ENCODE measurements around the gene PSD2.

Gene PSD2

DNA sequence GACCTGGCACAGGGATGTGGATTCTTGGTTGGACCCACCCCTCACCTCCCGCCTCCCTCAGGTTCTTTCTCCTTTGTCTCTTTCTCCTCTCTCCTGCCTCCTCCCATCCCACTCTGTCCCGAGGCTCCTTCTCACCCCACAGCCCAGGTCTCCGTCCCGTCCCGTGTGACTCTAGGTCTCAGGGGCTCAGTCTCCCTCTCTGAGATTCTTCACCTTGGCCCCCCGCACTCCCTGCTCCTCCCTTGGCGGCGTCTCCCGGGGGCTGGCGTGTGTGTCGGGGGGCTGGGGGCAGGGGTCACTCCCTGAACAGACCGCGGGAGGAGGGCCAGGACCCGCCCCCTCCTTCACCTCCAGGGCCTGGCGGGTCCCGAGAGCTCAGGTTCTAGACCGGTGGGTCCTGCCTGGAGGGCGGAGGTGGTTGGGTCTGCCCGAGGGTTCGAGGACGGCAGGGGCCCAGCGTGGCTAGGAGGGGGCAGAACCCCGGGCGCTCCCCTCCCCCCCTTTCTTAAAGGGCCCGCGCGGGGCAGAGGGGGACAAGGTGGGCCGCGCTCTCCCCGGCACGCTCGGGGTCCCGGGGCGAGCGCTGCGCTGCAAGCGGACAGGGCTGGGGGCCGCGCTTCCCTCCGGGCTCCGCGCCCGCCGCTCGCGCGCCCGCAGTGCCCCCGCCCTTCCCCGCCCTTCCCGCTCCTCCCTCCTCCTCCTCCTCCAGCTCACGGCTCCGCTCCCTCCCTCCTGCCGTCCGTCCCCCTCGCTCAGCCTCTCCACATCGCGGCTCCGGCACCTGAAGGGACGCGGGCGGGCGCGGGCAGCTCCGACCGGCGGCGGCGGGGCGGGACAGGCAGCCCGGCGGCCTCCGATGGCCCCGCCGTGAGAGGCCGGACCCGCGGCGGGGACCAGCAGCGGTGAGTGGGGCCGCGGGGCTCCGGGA is at the start of gene PSD2:
Gene PSD2 (plus strand): TSS at position 735 of the 928 bp plus-strand sequence. CDS start 13,633 bp downstream, outside the sequence.
- DNase-seq, result no peak

DNA sequence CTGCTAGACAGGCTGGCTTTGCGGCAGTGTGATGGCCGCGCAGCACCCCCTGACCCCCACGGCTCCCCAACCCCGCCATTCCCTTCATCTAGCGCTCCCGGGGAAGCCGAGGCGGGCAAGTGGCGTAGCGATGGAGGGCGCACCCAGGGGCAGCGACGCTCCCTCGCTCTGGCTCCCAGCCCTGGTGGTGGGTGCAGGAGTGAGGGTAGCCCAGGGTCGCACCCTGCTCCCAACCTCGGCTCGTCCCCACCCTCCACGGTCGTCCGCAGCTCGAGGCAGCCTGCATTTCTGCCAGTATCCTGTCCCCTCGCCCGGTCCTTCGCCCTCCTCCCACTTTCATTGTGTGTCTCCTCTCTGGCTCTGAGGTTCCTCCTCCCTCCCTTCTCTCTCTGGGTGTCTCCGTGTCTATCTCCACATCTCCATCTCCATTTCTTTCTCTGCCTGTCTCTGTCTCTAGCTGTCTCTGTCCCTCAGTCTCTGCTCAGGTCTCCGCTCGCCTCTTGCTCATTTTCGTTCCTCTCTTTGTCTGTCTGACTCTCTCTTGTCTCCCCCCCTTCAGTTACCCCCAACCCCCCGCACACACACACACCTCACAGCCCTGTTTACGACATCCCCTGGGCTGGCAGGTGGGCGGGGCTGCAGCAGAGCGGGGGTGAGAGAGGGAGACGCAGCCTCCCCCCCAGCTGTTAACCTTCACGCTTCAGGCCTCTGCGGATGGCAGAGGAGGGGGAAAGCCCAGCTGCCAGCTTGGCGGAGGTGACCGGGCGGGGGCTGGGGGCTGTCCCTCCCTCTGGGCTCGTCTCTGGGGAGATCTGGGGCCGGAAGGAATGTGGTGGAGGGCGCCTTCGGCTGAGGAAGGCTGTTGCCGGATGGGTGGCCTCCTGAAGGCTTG is 48.7 kb upstream of the PSD2 start:
- peak; percentile 69 for DNase-seq

DNA sequence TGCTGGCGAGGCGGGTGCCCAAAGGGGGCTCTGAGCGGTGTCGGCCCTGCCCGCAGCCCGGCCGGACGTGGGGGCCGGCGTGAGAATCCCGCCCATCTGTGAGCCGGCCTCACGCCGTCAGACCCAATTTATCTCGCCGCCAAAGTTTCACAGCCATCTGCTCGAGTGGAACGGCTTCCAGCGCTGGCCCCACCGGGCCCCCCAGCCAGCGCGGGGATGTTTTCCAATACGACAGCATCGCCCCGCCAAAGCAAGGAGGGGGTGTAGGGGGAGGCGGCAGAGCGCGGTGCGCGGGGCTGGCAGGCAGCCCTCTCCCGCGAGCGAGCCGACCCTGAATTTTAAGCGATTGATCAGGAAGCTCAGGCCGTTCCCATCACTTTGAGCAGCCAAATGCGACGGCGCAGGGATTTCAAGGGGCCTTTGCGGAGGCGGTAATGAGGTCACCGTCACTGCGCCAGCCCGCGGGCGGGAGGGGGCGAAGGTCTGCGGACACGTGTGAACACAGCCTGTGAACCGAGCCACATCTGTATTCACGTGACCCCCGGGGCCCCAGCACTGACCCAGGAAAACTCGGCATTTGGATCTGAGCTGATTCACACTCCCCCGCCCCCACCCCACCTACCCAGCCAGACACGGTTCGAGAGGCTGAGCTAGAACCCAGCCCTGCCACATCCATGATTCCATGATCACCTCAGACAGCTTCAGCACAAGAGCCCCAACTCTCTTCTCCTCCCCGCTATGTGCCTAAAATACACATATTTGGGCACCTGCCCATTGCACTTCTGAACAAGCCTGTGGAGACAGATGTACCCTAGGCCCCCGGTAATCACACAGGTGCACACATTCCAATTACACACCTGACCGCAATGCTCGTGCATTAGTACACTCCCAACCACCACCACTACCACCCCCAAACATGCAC is 47.8 kb upstream of the PSD2 start:
- DNase-seq, result peak; percentile 79

DNA sequence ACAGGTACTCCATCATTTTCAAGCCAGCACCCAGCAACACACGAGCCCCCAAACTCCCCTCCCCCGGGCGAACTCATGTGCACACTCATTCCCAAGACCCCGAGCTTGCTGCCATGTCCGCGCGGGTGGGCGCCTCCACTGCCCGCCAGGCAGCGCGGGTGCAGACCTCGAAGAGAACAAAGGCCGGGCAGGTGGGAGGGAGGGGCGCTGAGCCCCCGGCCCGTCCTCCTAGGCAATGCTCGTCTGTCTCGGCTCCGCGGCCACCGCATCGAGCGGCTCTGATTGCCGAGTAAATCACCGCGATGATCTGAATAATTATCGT is 47.1 kb upstream of the PSD2 start:
- DNase-seq, result no peak

DNA sequence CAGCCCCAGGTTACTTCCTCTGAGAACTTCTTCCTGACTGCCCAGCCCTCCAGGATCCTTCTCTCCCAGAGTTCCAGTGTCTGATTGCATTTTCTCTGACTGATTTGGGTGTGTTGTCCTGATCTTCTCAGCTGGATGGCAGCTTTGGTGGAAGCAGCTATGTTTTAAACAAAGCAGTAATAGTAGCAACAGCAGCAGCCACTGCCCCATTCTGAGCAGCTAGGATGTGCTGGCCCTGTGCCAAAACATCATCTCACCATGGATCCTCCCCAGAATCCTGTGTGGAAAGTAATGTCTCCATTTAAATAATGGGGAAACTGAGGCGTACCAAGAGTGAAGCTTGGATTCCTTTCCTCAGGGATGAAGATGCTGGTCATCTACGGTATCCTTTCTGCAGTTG is 46.4 kb upstream of the PSD2 start:
- DNase-seq, result no peak

DNA sequence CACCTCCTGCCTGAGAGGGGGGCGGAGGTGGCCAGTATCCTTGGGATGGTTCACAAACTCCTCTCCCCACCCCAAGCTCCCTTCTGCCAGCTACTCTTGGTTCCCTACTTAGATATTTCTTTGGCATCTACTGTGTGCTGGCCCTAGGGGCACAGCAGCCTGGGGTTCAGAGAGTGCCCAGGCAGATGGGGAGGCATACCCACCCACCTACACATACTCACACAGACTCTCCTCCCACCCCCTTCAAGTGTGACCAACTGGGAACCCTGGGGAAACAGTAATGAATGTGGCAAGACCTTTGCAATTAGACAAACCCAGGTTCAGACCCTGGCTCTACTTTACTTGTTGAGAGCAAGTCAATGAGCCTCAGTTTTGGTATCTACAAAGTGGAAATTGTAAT is 44.4 kb upstream of the PSD2 start:
- DNase-seq, result no peak

DNA sequence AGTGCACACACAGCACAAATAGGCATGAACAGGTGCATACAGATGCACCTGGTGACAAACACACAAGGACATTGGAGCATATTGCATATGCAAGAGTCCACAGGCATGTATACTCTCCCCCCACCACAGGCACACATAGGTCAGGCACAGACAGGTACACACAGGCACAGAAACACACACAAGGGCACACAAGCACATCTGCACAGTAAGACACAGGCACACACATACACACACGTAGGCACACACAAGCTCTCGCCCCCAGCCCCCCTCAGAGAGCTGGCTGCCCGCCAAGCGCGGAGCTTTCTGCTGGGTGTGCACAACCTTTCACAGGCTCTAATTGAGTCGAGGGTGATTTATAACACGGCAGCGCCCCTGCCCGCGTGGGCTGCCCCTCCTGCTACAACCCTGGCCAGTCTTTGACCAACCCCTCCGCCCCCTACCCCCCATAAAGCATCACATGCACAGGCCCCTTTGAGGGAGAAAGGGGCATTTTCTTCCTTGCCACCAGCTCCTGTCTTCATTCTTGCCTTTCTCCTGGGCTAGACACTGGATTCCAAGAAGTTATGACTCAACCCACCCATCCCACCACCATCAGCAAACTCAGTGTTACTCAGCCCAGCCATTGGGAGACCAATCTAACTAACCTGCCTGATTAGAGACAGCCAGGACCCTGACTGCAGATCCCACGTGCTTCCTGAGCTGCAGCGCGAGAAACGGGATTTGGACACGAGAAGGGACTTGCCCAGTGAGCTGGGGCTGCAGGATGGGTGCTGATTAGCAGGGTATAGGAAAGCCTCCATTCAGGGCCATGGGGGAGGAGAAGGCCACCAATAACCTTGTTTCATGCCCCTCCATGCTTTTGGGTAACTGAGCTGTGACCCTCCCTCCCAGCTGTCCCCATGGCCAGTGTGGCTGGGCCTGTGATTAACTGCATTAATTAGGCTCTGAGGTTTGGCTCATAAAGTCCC is 42.8 kb upstream of the PSD2 start:
- DNase-seq, result peak; percentile 80

DNA sequence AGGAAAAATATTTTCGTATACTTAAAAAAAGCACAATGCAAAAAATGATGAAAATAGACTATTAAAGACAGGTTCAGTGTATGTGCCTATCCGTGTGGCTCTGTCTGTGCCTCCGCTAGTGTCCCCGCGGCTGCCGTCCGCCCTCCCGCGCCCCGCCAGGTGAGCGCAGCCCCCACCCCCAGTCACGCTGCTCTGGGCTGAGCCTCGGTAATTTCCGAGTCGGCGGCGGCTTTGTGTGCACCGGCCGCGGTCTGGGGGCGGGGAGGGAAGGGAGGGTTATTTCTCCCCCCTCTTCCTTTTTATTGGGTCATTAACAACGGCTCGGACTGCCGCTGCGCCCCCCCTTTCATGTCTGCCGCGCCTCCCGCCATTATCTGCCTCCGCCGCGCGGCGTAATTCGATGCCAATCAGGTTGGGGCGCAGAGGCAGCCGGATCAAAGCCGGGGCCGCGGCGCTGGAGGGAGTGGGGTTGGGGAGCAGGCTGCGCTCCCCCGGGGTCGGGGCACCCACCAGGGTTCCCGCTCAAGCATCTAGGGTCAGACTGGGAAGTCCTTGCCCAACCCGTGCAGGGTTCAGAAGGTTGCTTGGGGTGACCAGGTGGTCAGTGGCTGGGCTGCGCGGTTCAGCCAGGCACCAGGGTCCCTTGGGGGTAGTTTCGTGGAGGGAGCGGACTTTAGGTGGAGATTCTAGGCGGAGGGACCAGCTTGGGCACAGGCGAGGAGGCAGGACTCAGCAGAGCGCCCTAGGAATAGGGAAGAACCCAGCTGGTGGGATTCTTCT is 39.5 kb upstream of the PSD2 start:
- no peak for DNase-seq

DNA sequence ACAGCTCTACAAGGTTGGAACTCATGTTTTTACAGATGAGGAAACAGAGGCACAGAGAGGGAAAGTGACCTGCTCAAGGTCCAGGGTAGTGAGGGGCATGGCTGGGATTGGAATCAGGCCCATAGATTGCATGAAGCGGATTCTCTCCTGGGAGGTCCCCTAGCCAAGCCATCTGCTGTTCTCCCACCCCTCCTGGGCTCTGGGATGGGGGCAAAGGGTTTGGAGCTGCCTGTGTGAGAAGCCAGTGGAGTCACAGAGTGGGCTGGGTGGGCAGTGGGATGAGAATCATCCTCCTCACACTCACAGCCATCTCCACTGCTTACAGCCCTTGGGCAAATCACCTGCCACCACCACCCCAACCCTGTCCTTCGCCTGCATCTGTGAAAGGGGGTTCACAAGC is 38.6 kb upstream of the PSD2 start:
- no peak for DNase-seq

DNA sequence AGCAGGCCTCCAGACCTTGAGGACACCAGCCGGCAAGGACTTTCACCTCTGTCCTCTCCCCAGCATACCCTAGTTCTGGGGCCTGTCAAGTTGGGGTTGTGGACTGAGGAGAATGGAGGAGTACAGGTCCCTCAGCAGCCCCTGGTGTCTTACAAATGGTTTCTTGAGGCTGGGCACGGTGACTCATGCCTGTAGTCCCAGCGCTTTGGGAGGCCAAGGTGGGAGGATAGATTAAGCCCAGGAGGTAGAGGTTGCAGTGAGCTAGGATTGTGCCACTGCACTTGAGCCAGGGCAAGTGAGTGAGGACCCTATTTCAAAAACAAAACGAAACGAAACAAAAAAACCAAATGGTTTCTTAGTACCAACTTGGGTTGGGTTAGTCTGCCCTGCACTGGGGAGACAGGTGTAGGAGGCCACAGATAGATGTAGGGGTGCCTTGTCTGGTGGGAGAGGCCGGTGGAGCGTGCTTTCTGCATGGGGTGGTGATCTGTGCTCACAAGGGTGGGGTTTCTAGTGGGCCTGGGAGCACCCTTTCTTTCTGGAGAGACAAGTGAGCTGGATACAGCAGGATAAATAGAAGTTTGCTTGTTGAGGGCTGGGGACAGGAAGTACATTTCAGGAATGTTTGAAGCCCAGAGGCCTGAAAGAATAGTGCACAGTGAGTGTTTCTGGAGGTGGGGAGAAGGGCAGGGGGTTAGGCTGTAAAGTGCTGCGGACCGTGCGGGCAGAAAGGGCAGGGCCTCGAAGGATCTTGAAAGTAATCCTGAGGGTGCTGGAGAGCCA is 37.7 kb upstream of the PSD2 start:
- peak; percentile 72 for DNase-seq

DNA sequence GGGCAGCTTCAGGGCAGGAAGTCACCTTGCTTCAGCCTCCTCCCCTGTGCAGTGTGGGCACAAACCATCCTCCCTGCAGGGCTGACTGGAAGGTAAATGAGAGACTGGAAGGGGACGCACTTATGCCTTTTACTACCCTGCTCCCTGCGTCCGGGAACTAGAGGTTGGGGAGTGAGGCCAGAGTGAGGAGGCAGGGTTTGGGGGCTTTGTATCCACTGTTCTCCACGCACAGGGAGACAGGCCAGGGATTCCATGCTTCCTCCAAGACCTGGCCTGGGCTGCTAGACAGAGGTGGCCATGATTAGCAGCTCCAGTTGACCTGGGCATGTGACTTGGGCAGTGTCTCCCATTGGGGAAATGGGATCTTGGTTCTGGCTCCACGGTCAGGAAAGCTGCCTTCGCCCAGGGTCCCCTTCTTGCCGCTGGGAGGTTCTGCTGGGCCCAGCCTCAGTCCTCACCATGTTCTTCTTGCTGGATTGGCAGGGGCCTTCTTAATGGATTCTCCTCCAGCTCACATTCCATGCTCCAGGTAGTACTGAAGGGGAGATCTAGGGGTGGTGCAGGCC is 37.0 kb upstream of the PSD2 start:
- no peak for DNase-seq

DNA sequence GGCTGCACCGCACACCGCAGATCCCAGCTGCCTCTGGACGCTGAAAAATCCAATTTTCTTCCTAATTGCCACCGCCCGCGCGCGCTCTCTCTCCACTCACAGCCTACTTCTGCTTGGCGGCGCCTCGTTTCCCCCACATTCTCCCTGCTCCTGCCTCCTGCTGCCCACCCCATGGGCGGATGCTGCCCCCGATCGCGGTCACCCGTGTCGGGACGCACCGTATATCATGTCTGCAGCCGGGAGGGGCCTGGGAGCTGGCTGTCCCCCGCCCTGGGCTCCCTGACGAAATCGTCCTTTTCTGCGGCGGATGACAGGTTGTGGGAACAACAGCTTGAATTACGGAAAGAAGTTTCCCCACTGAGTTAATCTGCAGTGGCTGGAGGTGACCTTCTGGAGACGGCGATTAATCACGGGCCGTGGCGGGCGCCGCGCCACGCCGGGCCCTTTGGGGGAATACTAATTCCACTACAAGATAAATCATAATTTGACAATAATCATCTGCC is 36.3 kb upstream of the PSD2 start:
- DNase-seq, result no peak

DNA sequence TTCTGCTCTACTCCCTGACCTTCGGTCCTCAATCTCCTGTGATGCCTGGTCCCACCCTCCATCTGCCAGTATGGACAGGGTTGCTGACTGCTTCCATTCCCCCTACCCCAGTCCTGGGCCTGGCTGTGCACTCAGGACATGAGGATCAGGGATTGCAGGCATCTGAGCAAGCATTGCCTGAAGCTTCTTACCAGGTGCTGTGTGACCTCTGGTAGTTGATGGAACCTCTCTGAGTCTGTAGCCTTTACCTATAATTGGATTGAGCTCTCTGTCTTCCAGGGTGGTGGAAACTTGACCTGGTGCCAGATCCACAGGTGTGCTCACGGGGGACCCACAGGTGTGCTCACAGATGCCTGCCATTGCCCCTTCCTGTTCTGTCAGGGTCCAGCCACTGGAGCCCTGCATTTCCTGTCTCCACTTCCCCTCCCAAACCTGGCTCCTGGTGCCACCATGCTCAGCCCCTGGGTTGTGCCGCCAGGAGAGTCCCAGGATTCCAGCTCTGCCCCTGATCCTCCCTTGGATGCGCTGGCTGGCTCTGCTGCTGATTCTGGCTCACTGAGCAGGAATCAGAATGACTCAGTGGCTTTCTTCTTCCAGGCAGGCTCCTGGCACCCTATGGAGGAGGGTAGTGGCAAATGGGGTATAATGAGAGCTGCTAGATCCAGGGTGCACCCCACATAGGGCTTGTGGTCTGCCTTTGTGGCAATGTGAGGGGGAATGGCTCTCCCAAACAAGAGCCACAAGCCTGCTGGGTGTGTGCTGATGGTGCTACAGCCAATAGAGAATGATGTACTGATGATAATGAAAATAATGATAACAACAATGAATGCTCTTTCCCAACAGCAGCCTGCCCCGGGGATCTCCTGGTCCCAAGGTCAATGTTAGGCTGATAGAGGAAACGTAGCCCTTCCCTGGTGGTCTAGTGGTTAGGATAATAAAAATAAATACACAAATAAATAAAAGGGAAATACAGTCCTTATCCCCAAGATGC is 35.2 kb upstream of the PSD2 start:
- DNase-seq, result no peak

DNA sequence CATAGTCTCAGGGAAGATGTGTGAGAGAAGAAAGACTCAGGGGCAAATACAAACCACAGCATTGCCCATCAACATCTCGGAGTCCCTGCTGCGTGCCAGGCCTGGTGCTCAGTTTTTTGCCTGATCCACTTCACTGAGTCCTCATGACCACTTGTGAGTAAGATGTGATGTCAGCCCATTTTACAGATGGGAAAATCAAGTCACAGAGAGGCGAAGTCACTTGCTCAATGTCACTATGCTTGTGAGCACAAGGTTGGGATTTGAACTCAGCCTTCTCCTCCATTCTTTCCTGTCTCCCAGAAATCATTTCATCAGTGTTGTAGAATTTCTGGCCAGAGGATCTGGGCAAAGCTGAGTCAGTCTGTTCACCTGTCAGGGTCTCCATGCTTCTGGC is 34.6 kb upstream of the PSD2 start:
- DNase-seq, result no peak

DNA sequence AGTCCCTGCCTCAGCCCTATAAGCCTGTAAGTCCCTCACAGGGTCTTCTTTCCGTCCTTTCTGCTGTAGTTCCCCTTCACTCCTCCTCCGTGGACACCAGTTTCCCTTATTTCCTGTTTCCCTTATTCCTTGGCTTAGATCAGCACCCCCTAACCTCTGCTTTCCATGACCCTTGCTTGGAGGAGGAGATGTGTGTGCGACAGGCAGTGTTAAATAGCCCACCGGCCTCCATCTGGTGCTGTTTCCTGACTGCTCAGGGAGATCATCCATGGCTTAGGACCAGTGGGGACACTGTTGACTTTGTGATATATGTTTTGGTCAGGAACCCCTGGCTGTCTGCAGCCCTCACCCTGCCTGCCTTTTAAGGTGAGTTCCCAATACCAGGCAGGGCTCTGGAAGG is 34.1 kb upstream of the PSD2 start:
- no peak for DNase-seq

DNA sequence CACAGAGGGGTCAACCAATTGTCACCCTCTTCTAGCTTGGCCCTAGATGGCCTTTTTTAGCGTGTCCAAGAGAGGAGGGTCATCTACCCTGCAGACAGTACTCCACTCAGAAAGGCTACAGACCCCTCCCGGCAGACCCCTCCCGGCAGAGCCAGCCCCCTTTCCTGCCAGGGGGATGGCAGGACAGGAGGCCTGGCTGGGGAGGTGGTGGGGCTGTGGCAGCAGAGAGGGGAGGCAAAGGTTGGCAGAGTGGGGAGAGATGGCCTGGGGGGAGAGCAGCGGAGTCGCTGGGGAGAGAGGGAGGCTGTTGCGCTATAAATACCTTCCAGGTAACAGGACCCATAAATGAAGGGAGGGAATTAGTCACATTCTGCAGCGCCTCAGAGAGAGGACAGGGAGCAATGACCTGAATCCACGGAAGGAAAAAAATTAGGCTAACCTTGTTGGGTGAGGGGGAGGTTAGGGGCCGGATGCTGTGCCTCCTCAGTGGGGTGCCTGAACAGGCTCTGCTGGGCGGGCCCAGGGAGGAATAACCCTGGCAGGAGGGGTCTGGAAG is 32.9 kb upstream of the PSD2 start:
- no peak for DNase-seq

DNA sequence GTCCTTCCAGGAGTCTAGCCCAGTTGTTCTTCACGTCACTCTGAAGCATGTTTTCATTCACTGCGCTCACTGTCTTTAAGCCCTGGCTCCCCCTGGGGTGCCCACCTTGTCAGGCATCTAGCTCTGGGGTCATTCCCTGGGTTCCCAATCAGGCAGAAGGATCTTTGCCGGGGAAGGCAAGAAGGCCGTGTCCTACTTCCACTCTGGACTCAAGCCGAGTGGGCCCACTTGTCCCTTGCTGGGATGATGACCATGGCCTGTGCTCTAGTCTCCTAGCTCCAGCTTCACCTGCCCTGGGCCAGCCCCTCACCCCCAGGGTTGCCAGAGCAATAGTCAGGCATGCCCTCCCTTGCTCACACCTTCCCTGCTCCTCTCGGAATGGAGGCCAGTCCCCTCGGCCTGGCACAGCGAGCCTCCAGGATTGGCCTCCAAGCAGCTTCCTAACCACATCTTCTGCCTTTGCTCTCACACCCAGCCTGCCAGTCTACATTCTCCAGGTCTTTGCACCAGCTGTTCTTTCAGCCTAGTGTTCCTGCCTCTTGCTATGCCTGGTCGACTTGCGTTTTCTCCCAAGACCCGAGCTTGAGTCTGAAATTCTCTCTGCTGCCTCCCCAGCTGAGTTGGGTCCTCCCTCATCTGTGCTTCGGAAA is 32.2 kb upstream of the PSD2 start:
- no peak for DNase-seq

Measured in islet precursor cell (in vitro differentiated cells).